ENCODE data around the gene ASCC1. TPM values are rescaled to one million over a fixed set of nuclear protein-coding genes. Genes with fewer than 3 reads are reported as not detected.
"Not testable (repeated sequence)": the region's sequence is repeated elsewhere in the genome, so short reads cannot be mapped to it uniquely, and the experiment has no call there.

The ASCC1 gene
- total and polyA plus RNA-seq, 7 donors = 15.3 to 53.7 (median 21.5) TPM

DNA sequence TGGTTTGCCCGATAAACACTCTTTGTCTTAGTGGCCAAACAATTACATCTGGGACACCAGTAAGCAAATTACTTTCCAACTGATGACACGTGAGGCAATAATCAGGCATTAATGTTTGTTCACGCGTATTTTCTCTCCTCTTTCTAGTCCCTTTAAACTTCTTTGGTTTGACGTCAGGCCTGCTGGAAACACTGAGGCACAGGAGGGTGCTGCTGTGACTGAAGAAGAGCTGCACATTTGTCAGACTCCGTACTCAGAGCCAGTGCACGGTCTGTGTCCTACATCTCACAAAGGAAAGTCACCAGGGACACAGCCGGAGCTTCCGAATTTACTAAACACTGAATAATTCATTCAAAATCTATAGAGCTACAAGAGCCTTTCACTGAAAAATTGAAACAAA, 57.9 kb downstream of the ASCC1 start:
- no peak overlapping the region for H3K27ac ChIP-seq
- H3K4me1 ChIP-seq = no peaks in the 10 kb centered on the region
- WGBS, 2 donors = 92 to 95% methylated on average over 9 of the region's 9 CpGs

DNA sequence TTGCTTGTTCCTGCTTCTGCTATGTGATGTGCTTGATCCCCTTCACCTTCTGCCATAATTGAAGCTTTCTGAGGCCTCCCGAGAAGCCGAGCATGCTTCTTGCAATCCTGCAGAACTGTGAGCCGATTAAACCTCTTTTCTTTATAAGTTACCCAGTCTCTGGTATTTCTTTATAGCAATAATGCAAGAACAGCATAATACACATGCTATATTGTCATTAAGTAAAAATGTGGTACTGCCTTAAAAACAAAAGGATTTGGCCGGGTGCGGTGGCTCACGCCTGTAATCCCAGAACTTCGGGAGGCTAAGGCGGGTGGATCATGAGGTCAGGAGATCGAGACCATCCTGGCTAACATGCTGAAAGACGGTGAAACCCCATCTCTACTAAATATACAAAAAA, 59.9 kb downstream of the ASCC1 start:
- 98 to 99% methylated on average over 10 of the region's 10 CpGs for WGBS, 2 donors
- no peaks in the 10 kb centered on the region for H3K27me3 ChIP-seq
- no peak for DNase-seq
- no peaks in the 10 kb centered on the region for H3K9me3 ChIP-seq
- no peak overlapping the region for H3K4me3 ChIP-seq
- H3K4me1 ChIP-seq = no peaks in the 10 kb centered on the region
- H3K27ac ChIP-seq = no peak overlapping the region
- TF ChIP-seq EP300 (IDR thresholded peaks at IDR 0.05) (no peak), POLR2A (IDR thresholded peaks at IDR 0.05) (no peak), POLR2AphosphoS5 (IDR thresholded peaks at IDR 0.05) (no peak)
- TF ChIP-seq, protein P1, sequence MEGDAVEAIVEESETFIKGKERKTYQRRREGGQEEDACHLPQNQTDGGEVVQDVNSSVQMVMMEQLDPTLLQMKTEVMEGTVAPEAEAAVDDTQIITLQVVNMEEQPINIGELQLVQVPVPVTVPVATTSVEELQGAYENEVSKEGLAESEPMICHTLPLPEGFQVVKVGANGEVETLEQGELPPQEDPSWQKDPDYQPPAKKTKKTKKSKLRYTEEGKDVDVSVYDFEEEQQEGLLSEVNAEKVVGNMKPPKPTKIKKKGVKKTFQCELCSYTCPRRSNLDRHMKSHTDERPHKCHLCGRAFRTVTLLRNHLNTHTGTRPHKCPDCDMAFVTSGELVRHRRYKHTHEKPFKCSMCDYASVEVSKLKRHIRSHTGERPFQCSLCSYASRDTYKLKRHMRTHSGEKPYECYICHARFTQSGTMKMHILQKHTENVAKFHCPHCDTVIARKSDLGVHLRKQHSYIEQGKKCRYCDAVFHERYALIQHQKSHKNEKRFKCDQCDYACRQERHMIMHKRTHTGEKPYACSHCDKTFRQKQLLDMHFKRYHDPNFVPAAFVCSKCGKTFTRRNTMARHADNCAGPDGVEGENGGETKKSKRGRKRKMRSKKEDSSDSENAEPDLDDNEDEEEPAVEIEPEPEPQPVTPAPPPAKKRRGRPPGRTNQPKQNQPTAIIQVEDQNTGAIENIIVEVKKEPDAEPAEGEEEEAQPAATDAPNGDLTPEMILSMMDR (IDR thresholded peaks at IDR 0.05) = no peak
- intact Hi-C loops (cut with DNase I) = no loop called here
- H3K36me3 ChIP-seq = peaks cover 0 to 14% (median under 1%) of the 10 kb centered on the region in 4 donors

More for the DNA sequence above, 57.9 kb downstream of the ASCC1 start:
- intact Hi-C loops (cut with DNase I) = no loop called here
- Histone ChIP-seq H3K4me3 (no peak overlapping the region), H3K27me3 (no peaks in the 10 kb centered on the region), H3K36me3 (peaks cover 0 to 17% (median 3%) of the 10 kb centered on the region in 4 donors), H3K9me3 (no peaks in the 10 kb centered on the region)
- DNase-seq = no peak
- TF ChIP-seq POLR2A (IDR thresholded peaks at IDR 0.05) (no peak), POLR2AphosphoS5 (IDR thresholded peaks at IDR 0.05) (no peak), EP300 (IDR thresholded peaks at IDR 0.05) (no peak)
- TF ChIP-seq, protein P1 (IDR thresholded peaks at IDR 0.05) = no peak

- WGBS, 2 donors = 94 to 96% methylated on average over 7 of the region's 7 CpGs
- no peaks in the 10 kb centered on the region for H3K27me3 ChIP-seq
- no peaks in the 10 kb centered on the region for H3K36me3 ChIP-seq
- no peak overlapping the region for H3K4me3 ChIP-seq
- no peaks in the 10 kb centered on the region for H3K4me1 ChIP-seq
- TF ChIP-seq POLR2A (IDR thresholded peaks at IDR 0.05) = no peak
- TF ChIP-seq EP300 (IDR thresholded peaks at IDR 0.05) = no peak
- DNase-seq = no peak
- intact Hi-C loops (cut with DNase I) = no loop called here
- no peaks in the 10 kb centered on the region for H3K9me3 ChIP-seq
- no peak overlapping the region for H3K27ac ChIP-seq
Measured at GRCh38 chr10:72152286-72152685, 63.8 kb downstream of the ASCC1 start.

GRCh38 chr10:72150746-72151478, 65.2 kb downstream of the ASCC1 start:
- H3K4me3 ChIP-seq; DNase-seq; H3K4me1 ChIP-seq; H3K27me3 ChIP-seq; H3K9me3 ChIP-seq; intact Hi-C loops (cut with DNase I); H3K27ac ChIP-seq; H3K36me3 ChIP-seq: not testable (repeated sequence)
- 88 to 92% methylated on average over 5 of the region's 6 CpGs for WGBS, 2 donors

DNA sequence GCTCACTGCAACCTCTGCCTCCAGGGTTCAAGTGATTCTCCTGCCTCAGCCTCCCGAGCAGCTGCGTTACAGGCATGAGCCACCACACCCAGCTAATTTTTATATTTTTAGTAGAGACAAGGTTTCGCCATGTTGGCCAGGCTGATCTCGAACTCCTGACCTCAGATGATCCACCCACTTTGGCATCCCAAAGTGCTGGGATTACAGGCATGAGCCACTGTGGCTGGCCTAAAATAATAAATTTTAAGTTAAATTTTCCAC, 68.8 kb downstream of the ASCC1 start:
- intact Hi-C loops (cut with DNase I); H3K36me3 ChIP-seq; H3K27me3 ChIP-seq; H3K9me3 ChIP-seq; H3K4me3 ChIP-seq; H3K4me1 ChIP-seq; DNase-seq; H3K27ac ChIP-seq: not testable (repeated sequence)
- WGBS, 2 donors = 94 to 95% methylated on average over 4 of the region's 4 CpGs

GRCh38 chr10:72146559-72147323, 69.3 kb downstream of the ASCC1 start:
- TF ChIP-seq EP300 (IDR thresholded peaks at IDR 0.05) = no peak
- TF ChIP-seq, protein P1 (IDR thresholded peaks at IDR 0.05) = no peak
- TF ChIP-seq POLR2AphosphoS5 (IDR thresholded peaks at IDR 0.05) = no peak
- TF ChIP-seq POLR2A (IDR thresholded peaks at IDR 0.05) = no peak
- intact Hi-C loops (cut with DNase I) = no loop called here
- no peaks in the 10 kb centered on the region for H3K36me3 ChIP-seq

More at GRCh38 chr10:72146559-72147323, 69.3 kb downstream of the ASCC1 start:
- 89 to 90% methylated on average over 4 of the region's 4 CpGs for WGBS, 2 donors
- Histone ChIP-seq H3K27me3 (no peaks in the 10 kb centered on the region), H3K27ac (no peak overlapping the region), H3K4me3 (no peak overlapping the region), H3K9me3 (no peaks in the 10 kb centered on the region), H3K4me1 (no peaks in the 10 kb centered on the region)
- no peak for DNase-seq

Measured in sigmoid colon (tissue), 7 donors.